LoVo (cell line): Measurements from ENCODE around the gene ABCC12.
"Not testable (repeated sequence)": the region's sequence is repeated elsewhere in the genome, so short reads cannot be mapped to it uniquely, and the experiment has no call there.

Experiments used
- DNase-seq: peaks from one replicate; pipeline ENCODE4 v3.0.0-alpha.2; 2016; ENCODE audit warnings: low spot score

The ABCC12 gene

DNA sequence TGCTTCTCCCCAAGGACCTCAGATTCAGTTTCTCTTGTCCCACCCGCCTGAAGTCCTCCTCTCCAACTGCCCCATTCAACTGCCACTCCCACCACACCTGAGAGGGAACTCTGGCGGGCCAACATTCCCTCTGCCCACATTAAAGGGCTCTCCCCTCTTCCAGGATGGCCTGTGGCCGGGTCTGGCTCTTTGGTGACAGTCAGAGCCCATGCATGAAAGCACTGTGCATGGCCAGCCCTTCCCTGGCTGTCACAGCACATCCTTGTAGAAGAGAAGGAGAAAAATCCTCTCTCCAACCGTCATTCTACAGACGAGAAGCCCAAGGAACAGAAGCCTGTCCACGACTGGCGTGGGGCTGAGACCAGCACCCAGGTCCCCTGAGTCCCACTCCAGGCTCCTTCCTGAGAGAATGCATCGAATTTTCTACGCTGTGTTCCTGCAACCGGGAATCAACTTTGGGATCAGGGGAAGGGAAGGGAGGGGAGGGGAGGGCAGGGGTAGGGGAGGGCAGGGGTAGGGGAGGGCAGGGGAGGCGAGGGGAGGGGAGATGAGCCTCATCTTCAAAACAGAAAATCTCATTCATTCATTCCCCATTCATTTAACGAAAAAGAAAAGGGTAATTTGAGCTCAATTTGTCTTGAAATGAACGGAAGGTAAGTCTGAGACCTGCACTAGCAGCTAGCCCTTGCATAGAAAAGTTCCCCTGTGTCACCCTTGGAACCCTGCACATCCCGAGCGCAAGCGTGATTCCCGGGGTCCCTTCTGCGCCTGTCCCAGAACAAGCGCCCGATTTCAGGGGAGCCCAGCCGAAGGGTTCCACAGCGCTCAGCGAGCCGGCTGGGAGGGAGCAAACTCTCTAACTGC, at the start of gene ABCC12:
Gene ABCC12 (minus strand): TSS at position 68 of the 864 bp plus-strand sequence. CDS start 9,569 bp downstream, outside the sequence.
- DNase-seq, result no peak

GRCh38 chr16:48204825-48205151, 49.0 kb upstream of the ABCC12 start:
- no peak for DNase-seq

DNA sequence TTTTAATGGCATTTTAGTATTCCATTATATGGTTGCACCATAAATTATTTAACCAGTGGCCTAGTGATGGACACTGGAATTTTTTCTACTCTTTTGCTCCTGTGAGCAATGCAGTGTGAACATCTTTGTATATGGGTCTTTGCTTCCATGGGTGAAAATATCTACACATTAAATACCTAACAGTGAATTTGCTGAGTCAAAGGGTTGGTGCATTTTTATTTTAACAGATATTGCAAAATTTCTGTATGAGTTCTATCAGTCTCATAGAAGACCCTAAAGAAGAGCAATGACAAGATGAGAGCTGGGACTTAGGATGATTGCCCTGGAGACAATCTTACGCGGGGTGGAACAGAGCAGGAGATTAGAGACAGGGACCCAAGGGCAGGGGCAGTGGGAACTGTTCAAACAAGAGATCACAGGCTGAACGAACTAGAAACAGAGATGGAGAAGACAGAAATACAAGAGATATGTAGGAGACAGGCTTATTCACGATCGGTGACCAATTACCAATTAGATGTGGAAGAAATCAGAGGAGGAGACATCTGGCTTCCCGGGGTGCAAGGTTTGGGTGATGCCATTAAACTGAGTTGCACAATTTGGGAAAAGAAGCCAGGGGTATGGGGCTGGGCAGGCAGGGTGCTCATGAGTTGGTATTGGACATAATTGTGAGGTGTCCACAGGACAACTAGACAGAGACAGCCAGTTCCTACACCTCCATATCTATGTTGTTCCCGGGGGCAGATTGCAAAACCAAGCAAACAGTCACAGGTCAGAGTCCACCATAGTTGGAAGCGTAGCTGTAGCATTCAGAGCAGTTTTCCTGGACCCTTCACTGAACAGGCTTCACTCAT, 48.4 kb upstream of the ABCC12 start:
- DNase-seq, result peak; percentile 23

- no peak for DNase-seq
Observed at GRCh38 chr16:48201515-48202201, 45.9 kb upstream of the ABCC12 start.

- peak; percentile 88 for DNase-seq
Observed at GRCh38 chr16:48197294-48197693, 41.5 kb upstream of the ABCC12 start.

DNA sequence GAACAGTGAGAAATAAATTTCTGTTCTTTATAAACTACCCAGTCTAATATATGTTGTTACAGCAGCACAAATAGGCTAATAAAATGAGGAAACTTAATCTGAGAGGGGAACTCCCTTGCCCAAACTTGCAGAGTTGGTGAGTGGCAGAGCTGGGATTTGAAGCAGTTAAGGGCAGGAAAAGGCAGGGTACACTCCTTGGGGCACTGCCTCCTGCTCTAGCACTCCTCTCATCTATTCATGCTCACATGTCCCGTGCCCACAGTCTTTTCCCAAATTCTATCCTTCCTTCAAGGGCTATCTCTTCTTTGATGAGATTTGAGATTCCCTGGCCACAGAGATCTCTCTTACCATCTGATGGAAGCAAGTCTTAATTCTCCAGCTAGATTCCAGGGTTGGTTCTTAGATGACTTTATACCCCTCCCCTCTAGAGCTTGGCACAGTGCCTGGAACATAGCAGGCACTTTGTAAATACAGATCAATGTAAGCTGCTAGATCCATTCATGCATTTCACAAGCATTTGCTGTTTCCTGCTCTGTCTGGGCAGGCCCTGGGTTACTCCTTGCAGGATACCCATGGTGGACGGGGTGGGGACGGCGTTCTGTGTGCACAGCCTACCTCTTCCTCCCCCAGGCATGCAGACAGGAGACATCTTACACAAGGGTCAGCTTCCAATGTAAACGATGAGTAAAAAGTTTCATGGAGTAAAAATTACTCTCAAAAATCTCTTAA, 39.2 kb upstream of the ABCC12 start:
- DNase-seq, result peak; percentile 6

- DNase-seq, result no peak
Observed at GRCh38 chr16:48193846-48194245, 38.1 kb upstream of the ABCC12 start.

- no peak for DNase-seq
Observed at GRCh38 chr16:48188449-48189102, 32.8 kb upstream of the ABCC12 start.

- DNase-seq, result no peak
Observed at GRCh38 chr16:48187779-48188178, 32.0 kb upstream of the ABCC12 start.

GRCh38 chr16:48184681-48185080, 28.9 kb upstream of the ABCC12 start:
- DNase-seq, result no peak

DNA sequence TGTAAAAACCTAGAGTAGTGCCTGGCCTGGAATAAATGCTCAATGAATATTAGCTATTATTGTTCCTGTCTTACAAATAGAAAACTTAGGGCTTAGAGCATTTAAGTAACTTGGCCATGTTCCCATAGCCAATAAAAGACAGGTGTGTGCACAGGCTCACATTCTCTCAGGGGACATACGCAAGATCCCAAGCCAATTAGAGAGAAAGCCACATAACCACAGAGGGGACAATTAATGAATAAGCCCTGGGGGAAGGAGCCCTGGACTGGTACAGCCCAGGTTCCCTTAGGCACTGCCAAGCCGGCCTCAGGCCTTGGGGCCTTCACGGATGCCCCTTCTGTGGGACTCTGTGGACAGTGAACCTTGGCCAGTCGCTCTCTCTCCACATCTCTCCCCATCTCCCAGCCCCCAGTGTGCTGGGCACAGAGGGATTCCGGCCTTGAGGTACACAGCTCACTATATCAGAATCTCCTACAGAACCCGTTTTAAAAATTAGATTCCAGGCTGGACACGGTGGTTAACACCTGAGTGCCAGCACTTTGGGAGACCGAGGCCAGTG, 27.3 kb upstream of the ABCC12 start:
- no peak for DNase-seq

GRCh38 chr16:48181746-48182520, 26.1 kb upstream of the ABCC12 start:
- not testable (repeated sequence) for DNase-seq

DNA sequence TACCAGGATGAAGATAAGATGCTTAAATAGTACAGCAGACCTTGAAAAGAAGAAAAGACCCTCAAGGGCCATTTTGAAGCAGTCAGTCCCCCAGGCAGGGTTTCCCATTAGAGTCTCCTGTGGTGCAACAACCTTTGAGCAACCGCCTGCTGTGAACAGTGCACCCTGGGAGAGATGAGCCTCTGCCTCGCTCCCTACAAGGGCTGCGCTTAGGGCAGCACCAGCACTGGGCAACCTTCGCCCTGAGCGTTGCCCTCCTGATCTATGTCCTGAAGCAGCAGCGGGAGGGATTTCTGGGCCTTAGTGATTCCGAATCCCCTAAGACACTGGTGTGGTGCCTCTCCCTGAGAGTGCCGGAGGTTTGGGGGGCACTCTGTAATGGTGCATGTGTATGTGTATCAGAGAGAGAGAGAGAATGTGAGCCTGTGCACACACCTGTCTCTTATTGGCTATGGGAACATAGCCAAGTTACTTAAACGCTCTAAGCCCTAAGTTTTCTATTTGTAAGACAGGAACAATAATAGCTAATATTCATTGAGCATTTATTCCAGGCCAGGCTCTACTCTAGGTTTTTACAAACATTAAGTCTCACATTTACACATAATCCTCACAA, 25.2 kb upstream of the ABCC12 start:
- no peak for DNase-seq

- no peak for DNase-seq
Observed at GRCh38 chr16:48176635-48177408, 21.0 kb upstream of the ABCC12 start.

DNA sequence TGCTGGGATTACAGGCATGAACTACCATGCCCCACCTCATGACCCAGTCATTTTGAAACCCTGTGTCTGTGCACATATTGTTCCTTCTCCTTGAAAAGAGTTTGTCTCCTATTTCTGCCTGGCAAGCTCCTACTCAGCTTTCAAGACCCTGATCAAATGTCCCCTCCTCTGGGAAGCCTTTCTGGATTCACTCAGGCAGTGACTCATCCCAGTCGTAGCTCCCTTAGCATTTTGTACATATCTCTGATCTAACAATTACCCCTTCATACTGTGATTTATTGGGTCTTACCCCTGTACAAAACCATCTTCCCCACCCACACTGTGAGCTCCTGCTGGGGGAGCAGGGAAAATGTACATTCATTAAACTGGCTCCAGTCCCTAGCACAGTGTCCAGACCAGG, 18.1 kb upstream of the ABCC12 start:
- no peak for DNase-seq

GRCh38 chr16:48172682-48173081, 16.9 kb upstream of the ABCC12 start:
- DNase-seq, result no peak

DNA sequence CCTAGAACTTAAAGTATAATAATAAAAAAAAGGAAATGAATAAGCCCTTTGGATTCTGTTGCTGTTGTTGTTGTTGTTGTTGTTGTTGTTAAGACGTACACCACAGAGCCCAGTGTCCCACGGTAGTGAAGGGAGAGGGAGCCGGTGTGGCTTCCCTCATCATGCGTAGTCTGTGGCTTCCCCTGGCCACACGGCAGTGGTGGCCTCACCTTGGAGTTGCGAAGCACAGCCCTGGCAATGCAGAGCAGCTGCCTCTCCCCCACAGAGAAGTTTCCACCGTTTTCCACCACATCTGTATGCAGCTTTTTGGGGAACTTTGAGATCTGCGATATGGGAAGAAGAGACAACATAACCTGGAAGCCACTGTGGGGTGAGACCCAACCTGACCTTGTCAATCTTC, 14.1 kb upstream of the ABCC12 start:
- DNase-seq, result no peak

- no peak for DNase-seq
Observed at GRCh38 chr16:48168075-48168474, 12.3 kb upstream of the ABCC12 start.

DNA sequence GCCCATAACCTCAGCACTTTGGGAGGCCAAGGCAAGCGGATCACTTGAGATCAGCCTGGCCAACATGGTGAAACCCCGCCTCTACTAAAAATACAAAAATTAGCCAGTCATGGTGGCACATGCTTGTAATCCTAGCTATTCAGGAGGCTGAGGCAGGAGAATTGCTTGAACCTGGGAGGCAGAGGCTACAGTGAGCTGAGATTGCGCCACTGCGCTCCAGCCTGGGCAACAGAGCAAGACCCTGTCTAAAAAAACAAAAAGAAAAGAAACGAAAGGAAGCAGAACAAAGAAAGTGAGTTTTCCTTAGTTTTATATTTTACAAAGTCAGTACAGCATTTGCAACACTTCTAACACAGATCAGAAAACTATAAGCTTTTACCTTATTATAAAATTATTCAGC, 10.8 kb upstream of the ABCC12 start:
- DNase-seq, result not testable (repeated sequence)
